LNCaP clone FGC (cell line): ENCODE results near the gene ZNF816.

Source experiments
- DNase-seq: peaks from one replicate; pipeline ENCODE4 v3.0.0-alpha.2; 2011; ENCODE audit warnings: low read depth
- H3K4me3 ChIP-seq: 2 replicates; pipeline ENCODE4 v1.5.1; 2011; ENCODE audit warnings: mild to moderate bottlenecking, low read depth, low read length, control low read depth
- TF ChIP-seq, protein P1 (sequence below): IDR thresholded peaks from 2 replicates; pipeline ENCODE4 v1.5.1; 2012; ENCODE audit warnings: mild to moderate bottlenecking; ENCODE audit not compliant: control insufficient read depth, insufficient read depth; ENCODE audit errors: extremely low read depth

ZNF816 gene

GRCh38 chr19:52962394-52963246, at the start of gene ZNF816:
TSS of gene ZNF816 (minus strand) at chr19:52962881. CDS start at chr19:52956089, 6,792 bp downstream.
- H3K4me3 ChIP-seq: peak within 1 kb of the TSS; percentile 73
- TF ChIP-seq, protein P1, sequence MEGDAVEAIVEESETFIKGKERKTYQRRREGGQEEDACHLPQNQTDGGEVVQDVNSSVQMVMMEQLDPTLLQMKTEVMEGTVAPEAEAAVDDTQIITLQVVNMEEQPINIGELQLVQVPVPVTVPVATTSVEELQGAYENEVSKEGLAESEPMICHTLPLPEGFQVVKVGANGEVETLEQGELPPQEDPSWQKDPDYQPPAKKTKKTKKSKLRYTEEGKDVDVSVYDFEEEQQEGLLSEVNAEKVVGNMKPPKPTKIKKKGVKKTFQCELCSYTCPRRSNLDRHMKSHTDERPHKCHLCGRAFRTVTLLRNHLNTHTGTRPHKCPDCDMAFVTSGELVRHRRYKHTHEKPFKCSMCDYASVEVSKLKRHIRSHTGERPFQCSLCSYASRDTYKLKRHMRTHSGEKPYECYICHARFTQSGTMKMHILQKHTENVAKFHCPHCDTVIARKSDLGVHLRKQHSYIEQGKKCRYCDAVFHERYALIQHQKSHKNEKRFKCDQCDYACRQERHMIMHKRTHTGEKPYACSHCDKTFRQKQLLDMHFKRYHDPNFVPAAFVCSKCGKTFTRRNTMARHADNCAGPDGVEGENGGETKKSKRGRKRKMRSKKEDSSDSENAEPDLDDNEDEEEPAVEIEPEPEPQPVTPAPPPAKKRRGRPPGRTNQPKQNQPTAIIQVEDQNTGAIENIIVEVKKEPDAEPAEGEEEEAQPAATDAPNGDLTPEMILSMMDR: no peak
- DNase-seq: peak; percentile 82

DNA sequence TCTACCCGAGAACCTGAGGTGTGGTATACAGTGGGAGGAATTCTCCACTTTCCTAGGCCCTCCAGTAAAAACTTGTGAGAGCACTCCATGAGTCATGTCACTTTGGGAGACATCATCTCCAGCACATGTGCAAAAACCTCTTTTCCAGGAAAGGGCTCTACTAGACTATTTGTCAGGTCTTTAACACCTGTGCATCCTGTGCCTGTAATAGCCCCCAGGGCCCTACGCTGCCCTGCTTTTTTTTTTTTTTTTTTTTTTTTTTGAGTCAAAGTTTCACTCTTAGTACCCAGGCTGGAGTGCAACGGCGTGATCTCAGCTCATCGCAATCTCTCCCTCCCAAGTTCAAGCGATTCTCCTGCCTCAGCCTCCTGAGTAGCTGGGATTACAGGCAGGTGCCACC, 49.3 kb upstream of the ZNF816 start:
- no peak for DNase-seq
- no peak overlapping the region for H3K4me3 ChIP-seq
- TF ChIP-seq, protein P1: no peak

DNA sequence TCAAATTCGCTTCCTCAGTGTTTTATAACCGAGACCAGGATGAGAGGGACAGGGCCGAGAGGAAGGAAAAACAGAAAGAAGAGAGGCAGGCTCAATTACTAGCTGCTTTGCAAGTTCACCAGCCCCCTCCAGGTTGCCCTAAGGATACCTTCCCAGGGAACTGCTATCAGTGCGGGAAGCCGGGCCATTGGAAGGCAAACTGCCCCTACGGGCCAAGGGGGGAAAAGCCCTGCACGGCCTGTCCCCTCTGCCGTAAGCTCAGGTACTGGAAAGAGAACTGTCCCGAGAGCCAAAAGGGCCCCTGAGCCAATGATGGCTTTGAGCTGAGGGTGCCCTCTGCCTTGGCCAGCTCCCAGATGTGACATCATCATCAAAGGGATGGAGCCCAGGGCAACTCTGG, 47.8 kb upstream of the ZNF816 start:
- no peak for DNase-seq
- TF ChIP-seq, protein P1: no peak
- H3K4me3 ChIP-seq: no peak overlapping the region

GRCh38 chr19:53008061-53008778, 45.5 kb upstream of the ZNF816 start:
- H3K4me3 ChIP-seq: no peak overlapping the region
- TF ChIP-seq, protein P1: no peak
- DNase-seq: no peak

GRCh38 chr19:53007606-53008005, 44.9 kb upstream of the ZNF816 start:
- no peak for DNase-seq
- no peak overlapping the region for H3K4me3 ChIP-seq
- TF ChIP-seq, protein P1: no peak

DNA sequence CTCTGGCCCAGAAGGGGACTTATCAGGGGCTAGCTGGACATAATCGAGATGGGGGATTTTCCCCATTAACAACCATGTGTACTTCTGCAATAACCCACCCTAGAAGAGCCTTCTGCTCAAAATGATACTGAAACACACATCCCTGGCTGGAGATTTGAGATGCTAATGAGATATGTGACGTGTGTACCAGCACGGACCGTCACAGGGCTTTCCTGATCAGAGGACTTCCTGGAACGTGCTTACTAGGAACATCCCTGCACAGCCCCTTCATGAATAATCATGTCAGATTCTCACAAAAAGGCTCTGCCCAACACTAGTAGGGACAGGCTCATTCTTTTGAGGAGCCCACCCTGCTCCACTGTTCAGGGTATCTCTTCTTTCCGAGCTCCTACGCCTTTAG, 44.5 kb upstream of the ZNF816 start:
- no peak for DNase-seq
- TF ChIP-seq, protein P1: no peak
- H3K4me3 ChIP-seq: no peak overlapping the region

- no peak overlapping the region for H3K4me3 ChIP-seq
- DNase-seq: no peak
- TF ChIP-seq, protein P1: no peak
Observed at GRCh38 chr19:53004242-53004641, 41.6 kb upstream of the ZNF816 start.
